ENCODE data around the gene LIMCH1. TPM values are rescaled to one million over a fixed set of nuclear protein-coding genes. Genes with fewer than 3 reads are reported as not detected.

LIMCH1 gene
- total RNA-seq, 1 experiment from 2014 or later = 10.4 TPM

DNA sequence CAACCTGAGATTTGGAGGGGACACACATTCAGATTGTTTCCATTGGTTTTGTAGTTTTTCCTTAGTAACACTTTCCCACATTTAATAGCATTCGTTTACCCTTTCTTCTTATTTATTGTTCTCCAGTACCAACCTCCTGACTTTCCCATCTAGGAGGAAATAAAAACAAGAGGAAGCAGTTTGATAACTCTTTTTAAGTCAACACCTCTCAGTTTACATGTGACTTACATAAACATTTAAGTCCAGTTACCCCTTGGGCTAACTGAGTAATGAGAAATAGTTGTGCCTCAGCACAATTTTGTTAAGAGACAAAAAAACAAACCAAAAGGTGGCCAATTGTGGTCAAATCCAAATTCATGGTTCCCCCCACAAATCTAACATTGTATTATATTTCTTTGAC lies 175.8 kb downstream of the LIMCH1 start:
- Histone ChIP-seq H4K20me1 (ENCODE audit: insufficient read depth) (no peaks in the 10 kb centered on the region), H3K9me3 (ENCODE audit: control insufficient read depth in 1 of 2, insufficient read depth in 1 of 2, low read depth in 1 of 2, low read length in 2 of 2) (no peaks in the 10 kb centered on the region), H3K27me3 (ENCODE audit: insufficient read depth, low read length) (no peaks in the 10 kb centered on the region), H3K36me3 (ENCODE audit: control insufficient read depth in 1 of 2, insufficient read depth in 2 of 2, low read length in 2 of 2) (no peaks in the 10 kb centered on the region), H3K4me1 (ENCODE audit: control insufficient read depth in 1 of 2, insufficient read depth in 2 of 2, low read length in 2 of 2) (peaks cover 0 to 7% of the 10 kb centered on the region in 2 experiments; a peak in 1 of 4 replicates), H2AFZ (ENCODE audit: low read depth, low read length, poor library complexity, severe bottlenecking) (no peak overlapping the region), H3K9me2 (ENCODE audit: insufficient read depth) (no peaks in the 10 kb centered on the region), H3K4me3 (replicated peaks in 1 of 2; ENCODE audit: low read depth in 1 of 2, low read length in 2 of 2) (no peak overlapping the region), H3K4me2 (ENCODE audit: low read length) (no peak overlapping the region), H3K9ac (ENCODE audit: low read length) (no peak overlapping the region), H3K27ac (ENCODE audit: low read depth, low read length) (no peak overlapping the region), H3K79me2 (ENCODE audit: insufficient read depth, low read length) (no peaks in the 10 kb centered on the region)
- CTCF ChIA-PET = no interaction called here
- POLR2A ChIA-PET = no interaction called here
- RAD21 ChIA-PET (ENCODE audit: low non-redundant PET in 1 of 2, low total read pairs in 2 of 2, uncharacterized antibody in 2 of 2, unreplicated experiment in 2 of 2) = no interaction called here
- no TSS peak for BruUV-seq (replicated peaks)
- intact Hi-C loops (cut with micrococcal nuclease) = no loop called here
- no peak for ATAC-seq
- DNase-seq (ENCODE audit: low read depth, low spot score) = no peak
- TF ChIP-seq JUND (IDR thresholded peaks at IDR 0.05) = no peak
- no peak for TF ChIP-seq POLR2AphosphoS5 (IDR thresholded peaks at IDR 0.05; ENCODE audit: low read depth, low read length)
- TF ChIP-seq, protein P1, sequence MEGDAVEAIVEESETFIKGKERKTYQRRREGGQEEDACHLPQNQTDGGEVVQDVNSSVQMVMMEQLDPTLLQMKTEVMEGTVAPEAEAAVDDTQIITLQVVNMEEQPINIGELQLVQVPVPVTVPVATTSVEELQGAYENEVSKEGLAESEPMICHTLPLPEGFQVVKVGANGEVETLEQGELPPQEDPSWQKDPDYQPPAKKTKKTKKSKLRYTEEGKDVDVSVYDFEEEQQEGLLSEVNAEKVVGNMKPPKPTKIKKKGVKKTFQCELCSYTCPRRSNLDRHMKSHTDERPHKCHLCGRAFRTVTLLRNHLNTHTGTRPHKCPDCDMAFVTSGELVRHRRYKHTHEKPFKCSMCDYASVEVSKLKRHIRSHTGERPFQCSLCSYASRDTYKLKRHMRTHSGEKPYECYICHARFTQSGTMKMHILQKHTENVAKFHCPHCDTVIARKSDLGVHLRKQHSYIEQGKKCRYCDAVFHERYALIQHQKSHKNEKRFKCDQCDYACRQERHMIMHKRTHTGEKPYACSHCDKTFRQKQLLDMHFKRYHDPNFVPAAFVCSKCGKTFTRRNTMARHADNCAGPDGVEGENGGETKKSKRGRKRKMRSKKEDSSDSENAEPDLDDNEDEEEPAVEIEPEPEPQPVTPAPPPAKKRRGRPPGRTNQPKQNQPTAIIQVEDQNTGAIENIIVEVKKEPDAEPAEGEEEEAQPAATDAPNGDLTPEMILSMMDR (IDR thresholded peaks at IDR 0.05 in 2 of 3, conservative IDR thresholded peaks at IDR 0.05 in 1 of 3; ENCODE audit: borderline replicate concordance in 1 of 3, insufficient read depth in 1 of 3, low read depth in 2 of 3, low read length in 2 of 3) = no peak
- no peak for TF ChIP-seq ZNF274 (IDR thresholded peaks at IDR 0.05; ENCODE audit: low read depth, low read length)
- TF ChIP-seq ZFX (IDR thresholded peaks at IDR 0.05) = no peak
- TF ChIP-seq, protein P2, sequence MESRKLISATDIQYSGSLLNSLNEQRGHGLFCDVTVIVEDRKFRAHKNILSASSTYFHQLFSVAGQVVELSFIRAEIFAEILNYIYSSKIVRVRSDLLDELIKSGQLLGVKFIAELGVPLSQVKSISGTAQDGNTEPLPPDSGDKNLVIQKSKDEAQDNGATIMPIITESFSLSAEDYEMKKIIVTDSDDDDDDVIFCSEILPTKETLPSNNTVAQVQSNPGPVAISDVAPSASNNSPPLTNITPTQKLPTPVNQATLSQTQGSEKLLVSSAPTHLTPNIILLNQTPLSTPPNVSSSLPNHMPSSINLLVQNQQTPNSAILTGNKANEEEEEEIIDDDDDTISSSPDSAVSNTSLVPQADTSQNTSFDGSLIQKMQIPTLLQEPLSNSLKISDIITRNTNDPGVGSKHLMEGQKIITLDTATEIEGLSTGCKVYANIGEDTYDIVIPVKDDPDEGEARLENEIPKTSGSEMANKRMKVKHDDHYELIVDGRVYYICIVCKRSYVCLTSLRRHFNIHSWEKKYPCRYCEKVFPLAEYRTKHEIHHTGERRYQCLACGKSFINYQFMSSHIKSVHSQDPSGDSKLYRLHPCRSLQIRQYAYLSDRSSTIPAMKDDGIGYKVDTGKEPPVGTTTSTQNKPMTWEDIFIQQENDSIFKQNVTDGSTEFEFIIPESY (IDR thresholded peaks at IDR 0.05; ENCODE audit: extremely low read depth, insufficient replicate concordance, low read length) = no peak
- TF ChIP-seq RAD21 (IDR thresholded peaks at IDR 0.05; ENCODE audit: low read depth) = no peak
- no peak for TF ChIP-seq POLR2A (IDR thresholded peaks at IDR 0.05; ENCODE audit: borderline replicate concordance, extremely low read depth, insufficient read depth, insufficient read length)
- TF ChIP-seq, protein P3, sequence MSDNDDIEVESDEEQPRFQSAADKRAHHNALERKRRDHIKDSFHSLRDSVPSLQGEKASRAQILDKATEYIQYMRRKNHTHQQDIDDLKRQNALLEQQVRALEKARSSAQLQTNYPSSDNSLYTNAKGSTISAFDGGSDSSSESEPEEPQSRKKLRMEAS (IDR thresholded peaks at IDR 0.05) = no peak
- no peak for TF ChIP-seq CEBPB (IDR thresholded peaks at IDR 0.05; ENCODE audit: low read depth)
- no peak for TF ChIP-seq EZH2 (IDR thresholded peaks at IDR 0.05)
- TF ChIP-seq, protein P4, sequence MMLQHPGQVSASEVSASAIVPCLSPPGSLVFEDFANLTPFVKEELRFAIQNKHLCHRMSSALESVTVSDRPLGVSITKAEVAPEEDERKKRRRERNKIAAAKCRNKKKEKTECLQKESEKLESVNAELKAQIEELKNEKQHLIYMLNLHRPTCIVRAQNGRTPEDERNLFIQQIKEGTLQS (IDR thresholded peaks at IDR 0.05) = no peak
- TF ChIP-seq CBX3 (IDR thresholded peaks at IDR 0.05; ENCODE audit: low read depth) = no peak
- no peak for TF ChIP-seq TCF7L2 (IDR thresholded peaks at IDR 0.05; ENCODE audit: borderline replicate concordance, extremely low read depth, insufficient read depth, insufficient read length)
- TF ChIP-seq EGR1 (IDR thresholded peaks at IDR 0.05; ENCODE audit: low read depth) = no peak
- no peak for TF ChIP-seq ELF1 (IDR thresholded peaks at IDR 0.05; ENCODE audit: borderline replicate concordance, low read depth)
- no peak for TF ChIP-seq EZH2phosphoT487 (IDR thresholded peaks at IDR 0.05; ENCODE audit: borderline replicate concordance)
- TF ChIP-seq SIN3A (IDR thresholded peaks at IDR 0.05; ENCODE audit: low read depth) = no peak
- no peak for TF ChIP-seq SP1 (IDR thresholded peaks at IDR 0.05; ENCODE audit: low read depth)
